MCF 10A (cell line): ENCODE measurements around the gene LGI4. TPM values are rescaled to one million over a fixed set of nuclear protein-coding genes. Genes with fewer than 3 reads are reported as not detected.

Experiments used
- BruUV-seq: library from RNA; stranded (reverse); fragments of 400-500 nt; replicated peaks from 2 replicates; lab custom pipeline; 2021; lab: Mats Ljungman, UMichigan
- CTCF ChIA-PET: fragments of 300-600 bp; sonication (Branson Sonifier 250); formaldehyde crosslinking; extraction: SDS; loops from one replicate; lab custom pipeline; 2021; ENCODE audit warnings: antibody characterized with exemption, inconsistent platforms; lab: Yijun Ruan, JAX
- POLR2A ChIA-PET: fragments of 300-600, 350-650 bp; sonication (Branson Sonifier 250); formaldehyde crosslinking; extraction: SDS; loops from one replicate; lab custom pipeline; 2020; ENCODE audit warnings: antibody characterized with exemption, inconsistent platforms; lab: Yijun Ruan, JAX
- DNase-seq: peaks from one replicate; pipeline ENCODE4 v3.0.0-alpha.2; 2018; ENCODE audit not compliant: unreplicated experiment
- H3K27ac Mint-ChIP-seq: one replicate; pipeline ENCODE4 v1.8.0; 2022; ENCODE audit warnings: mild to moderate bottlenecking, low read depth, mixed read lengths; ENCODE audit not compliant: unreplicated experiment
- H3K27me3 Mint-ChIP-seq: one replicate; pipeline ENCODE4 v1.8.0; 2022; ENCODE audit warnings: mixed read lengths; ENCODE audit not compliant: insufficient read depth, unreplicated experiment
- H3K36me3 Mint-ChIP-seq: one replicate; pipeline ENCODE4 v1.8.0; 2022; ENCODE audit warnings: mild to moderate bottlenecking, moderate library complexity, mixed read lengths; ENCODE audit not compliant: insufficient read depth, unreplicated experiment
- H3K4me1 Mint-ChIP-seq: one replicate; pipeline ENCODE4 v1.8.0; 2022; ENCODE audit warnings: mixed read lengths; ENCODE audit not compliant: insufficient read depth, unreplicated experiment
- H3K4me3 Mint-ChIP-seq: one replicate; pipeline ENCODE4 v1.8.0; 2022; ENCODE audit warnings: mild to moderate bottlenecking, moderate library complexity, mixed read lengths; ENCODE audit not compliant: unreplicated experiment
- H3K9me3 Mint-ChIP-seq: one replicate; pipeline ENCODE4 v1.8.0; 2022; ENCODE audit warnings: mixed read lengths; ENCODE audit not compliant: unreplicated experiment
- CTCF ChIP-seq: fragments of 200-600 bp; IDR thresholded peaks from one replicate; pipeline ENCODE4 v1.8.0; 2022; ENCODE audit warnings: antibody characterized with exemption, mild to moderate bottlenecking; ENCODE audit not compliant: unreplicated experiment
- intact Hi-C: fragments of 100-400 bp; cut with micrococcal nuclease; formaldehyde crosslinking; loops from 2 replicates; pipeline ENCODE4 v1.14.1; 2022
- total RNA-seq: library from RNA; stranded (reverse); gene quantifications from 2 replicates; pipeline ENCODE4 v1.2.3, GENCODE V29; 2022

The LGI4 gene
- total RNA-seq, 1 experiment from 2014 or later, result not detected

- intact Hi-C loops, result loop anchor here (10.0 kb wide), 1 partner anchor 112 kb away; no protein-coding TSS in a partner anchor
- Mint-ChIP-seq H3K27me3 (no peaks in the 10 kb centered on the region), H3K4me3 (no peak overlapping the region), H3K36me3 (no peaks in the 10 kb centered on the region), H3K9me3 (no peaks in the 10 kb centered on the region), H3K27ac (no peak overlapping the region), H3K4me1 (peaks cover 5% of the 10 kb centered on the region)
- POLR2A ChIA-PET, result interaction anchor here (1.1 to 2.1 kb wide), 2 partner anchors 10 to 29 kb away, joined by 3 to 6 read pairs; partner anchors contain the start of gene FXYD3
- DNase-seq, result no peak
- CTCF ChIA-PET, result interaction anchor here (0.9 to 4.7 kb wide), 5 partner anchors 19 to 114 kb away, joined by 3 to 25 read pairs (median 3); no protein-coding TSS in a partner anchor
- BruUV-seq, result no TSS peak
- no peak for TF ChIP-seq CTCF
Observed at GRCh38 chr19:35086455-35086854, 48.4 kb downstream of the LGI4 start.

- Mint-ChIP-seq H3K27ac (no peak overlapping the region), H3K4me3 (no peak overlapping the region), H3K27me3 (no peaks in the 10 kb centered on the region), H3K4me1 (peaks cover 5% of the 10 kb centered on the region), H3K9me3 (no peaks in the 10 kb centered on the region), H3K36me3 (no peaks in the 10 kb centered on the region)
- no TSS peak for BruUV-seq
- ChIA-PET POLR2A (interaction anchor here (0.9 to 2.1 kb wide), 2 partner anchors 10 to 39 kb away, joined by 4 to 6 read pairs; no protein-coding TSS in a partner anchor), CTCF (interaction anchor here (0.9 to 4.7 kb wide), 6 partner anchors 19 to 57 kb away, joined by 3 to 25 read pairs (median 3); no protein-coding TSS in a partner anchor)
- DNase-seq, result no peak
- no peak for TF ChIP-seq CTCF
- intact Hi-C loops, result loop anchor here (10.0 kb wide), 1 partner anchor 111 kb away; no protein-coding TSS in a partner anchor
Observed at GRCh38 chr19:35085947-35086346, 48.9 kb downstream of the LGI4 start.

- no peak overlapping the region for H3K27ac Mint-ChIP-seq
- intact Hi-C loops, result loop anchor here (10.0 kb wide), 1 partner anchor 110 kb away; no protein-coding TSS in a partner anchor
- TF ChIP-seq CTCF, result no peak
- POLR2A ChIA-PET, result no interaction called here
- H3K4me1 Mint-ChIP-seq, result peaks cover 5% of the 10 kb centered on the region
- peaks cover 3% of the 10 kb centered on the region for H3K27me3 Mint-ChIP-seq
- no TSS peak for BruUV-seq
- CTCF ChIA-PET, result interaction anchor here (0.7 to 1.6 kb wide), 2 partner anchors 40 to 83 kb away, joined by 4 to 5 read pairs; no protein-coding TSS in a partner anchor
- no peaks in the 10 kb centered on the region for H3K36me3 Mint-ChIP-seq
- no peak for DNase-seq
- H3K9me3 Mint-ChIP-seq, result no peaks in the 10 kb centered on the region
- H3K4me3 Mint-ChIP-seq, result no peak overlapping the region
Observed at GRCh38 chr19:35084509-35084762, 50.4 kb downstream of the LGI4 start.

- Mint-ChIP-seq H3K4me1 (peaks cover 4% of the 10 kb centered on the region), H3K36me3 (no peaks in the 10 kb centered on the region), H3K9me3 (no peaks in the 10 kb centered on the region), H3K27ac (no peak overlapping the region), H3K27me3 (peaks cover 8% of the 10 kb centered on the region), H3K4me3 (no peak overlapping the region)
- intact Hi-C loops, result loop anchor here (10.0 kb wide), 1 partner anchor 109 kb away; no protein-coding TSS in a partner anchor
- ChIA-PET POLR2A (interaction anchor here (0.7 kb wide), 1 partner anchor 815 kb away, joined by 3 read pairs; no protein-coding TSS in a partner anchor), CTCF (interaction anchor here (0.6 to 1.6 kb wide), 4 partner anchors 17 to 335 kb away, joined by 3 to 4 read pairs (median 4); no protein-coding TSS in a partner anchor)
- BruUV-seq, result no TSS peak
- TF ChIP-seq CTCF, result no peak
- DNase-seq, result no peak
Observed at GRCh38 chr19:35083691-35084508, 51.0 kb downstream of the LGI4 start.
